GM12801 (cell line): ENCODE results near the gene PDIA5.

Experiments
- TF ChIP-seq, protein P1 (sequence below): IDR thresholded peaks from one replicate; pipeline ENCODE4 v1.5.1; 2011; ENCODE audit warnings: control low read depth; ENCODE audit not compliant: insufficient read length; ENCODE audit errors: extremely low read depth

Gene PDIA5

DNA sequence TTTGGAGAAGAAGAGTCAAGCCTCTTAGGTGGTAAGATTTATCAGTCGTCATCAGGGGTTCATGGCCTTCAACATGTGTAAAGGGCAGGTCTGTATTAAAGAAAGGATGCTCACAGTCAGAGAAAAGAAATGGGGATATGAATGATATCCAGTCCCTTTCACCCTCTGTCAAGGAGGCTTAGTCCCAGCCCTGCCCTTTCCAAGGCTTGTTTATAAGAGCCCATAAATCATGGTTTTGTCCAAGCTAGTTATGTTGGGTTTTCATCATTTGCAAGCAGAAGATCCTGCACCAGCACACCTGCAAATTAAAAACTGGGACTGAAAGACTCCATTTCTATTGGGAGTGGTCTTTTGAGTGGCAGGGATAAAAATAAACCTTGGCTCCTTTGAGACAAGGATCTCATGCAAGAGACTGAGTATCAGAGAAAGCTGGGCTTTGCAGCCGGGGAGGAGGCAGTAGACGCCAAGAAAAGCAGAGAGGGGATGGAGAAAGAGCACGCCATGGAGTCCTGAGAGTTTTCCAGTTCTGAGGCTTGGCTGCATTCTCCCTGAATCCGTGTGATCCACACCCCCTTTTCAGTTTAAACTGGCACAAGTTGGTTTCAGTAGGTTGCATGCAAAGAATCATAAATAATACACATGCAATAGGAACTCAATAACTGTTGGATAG lies 12.6 kb upstream of the PDIA5 start:
- TF ChIP-seq, protein P1, sequence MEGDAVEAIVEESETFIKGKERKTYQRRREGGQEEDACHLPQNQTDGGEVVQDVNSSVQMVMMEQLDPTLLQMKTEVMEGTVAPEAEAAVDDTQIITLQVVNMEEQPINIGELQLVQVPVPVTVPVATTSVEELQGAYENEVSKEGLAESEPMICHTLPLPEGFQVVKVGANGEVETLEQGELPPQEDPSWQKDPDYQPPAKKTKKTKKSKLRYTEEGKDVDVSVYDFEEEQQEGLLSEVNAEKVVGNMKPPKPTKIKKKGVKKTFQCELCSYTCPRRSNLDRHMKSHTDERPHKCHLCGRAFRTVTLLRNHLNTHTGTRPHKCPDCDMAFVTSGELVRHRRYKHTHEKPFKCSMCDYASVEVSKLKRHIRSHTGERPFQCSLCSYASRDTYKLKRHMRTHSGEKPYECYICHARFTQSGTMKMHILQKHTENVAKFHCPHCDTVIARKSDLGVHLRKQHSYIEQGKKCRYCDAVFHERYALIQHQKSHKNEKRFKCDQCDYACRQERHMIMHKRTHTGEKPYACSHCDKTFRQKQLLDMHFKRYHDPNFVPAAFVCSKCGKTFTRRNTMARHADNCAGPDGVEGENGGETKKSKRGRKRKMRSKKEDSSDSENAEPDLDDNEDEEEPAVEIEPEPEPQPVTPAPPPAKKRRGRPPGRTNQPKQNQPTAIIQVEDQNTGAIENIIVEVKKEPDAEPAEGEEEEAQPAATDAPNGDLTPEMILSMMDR = no peak

DNA sequence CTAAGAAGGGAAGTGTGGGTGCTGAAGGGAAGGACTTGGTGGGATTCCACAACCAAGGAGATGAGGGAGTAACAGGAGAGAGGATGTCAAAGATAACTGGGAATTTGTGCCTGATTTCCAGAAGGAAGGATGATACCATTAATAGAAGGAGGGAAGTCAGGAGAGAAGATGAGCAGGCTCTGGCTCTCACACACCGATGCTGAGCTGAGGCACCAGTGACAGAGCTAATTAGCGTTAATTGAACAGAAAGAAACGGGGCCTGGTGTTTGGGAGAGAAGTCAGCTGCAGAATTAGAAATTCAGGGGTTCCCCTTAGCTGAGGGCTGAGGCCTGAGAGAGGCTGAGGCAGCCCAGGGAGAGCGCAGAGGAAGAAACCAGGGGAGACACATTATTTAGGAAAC lies 11.9 kb upstream of the PDIA5 start:
- TF ChIP-seq, protein P1 = no peak

DNA sequence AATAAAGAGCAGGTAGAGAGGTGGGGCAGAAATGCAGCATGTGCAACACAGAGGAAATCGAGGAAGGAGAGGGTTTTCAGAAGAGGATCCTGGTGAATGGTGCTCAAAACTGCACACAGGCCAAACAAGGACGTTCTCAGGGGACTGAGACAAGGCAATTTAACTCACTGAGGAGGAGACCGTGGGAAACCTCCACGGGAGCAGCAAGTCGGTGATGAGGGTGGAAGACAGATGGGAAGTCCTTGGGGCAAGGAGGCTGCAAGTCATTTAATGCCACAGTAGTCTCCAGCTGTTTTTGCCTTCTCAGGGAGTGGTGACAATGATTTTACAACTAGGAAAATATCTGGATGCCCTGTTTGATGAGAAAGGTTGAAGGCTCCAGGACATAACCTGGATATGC lies 11.5 kb upstream of the PDIA5 start:
- TF ChIP-seq, protein P1 = no peak

DNA sequence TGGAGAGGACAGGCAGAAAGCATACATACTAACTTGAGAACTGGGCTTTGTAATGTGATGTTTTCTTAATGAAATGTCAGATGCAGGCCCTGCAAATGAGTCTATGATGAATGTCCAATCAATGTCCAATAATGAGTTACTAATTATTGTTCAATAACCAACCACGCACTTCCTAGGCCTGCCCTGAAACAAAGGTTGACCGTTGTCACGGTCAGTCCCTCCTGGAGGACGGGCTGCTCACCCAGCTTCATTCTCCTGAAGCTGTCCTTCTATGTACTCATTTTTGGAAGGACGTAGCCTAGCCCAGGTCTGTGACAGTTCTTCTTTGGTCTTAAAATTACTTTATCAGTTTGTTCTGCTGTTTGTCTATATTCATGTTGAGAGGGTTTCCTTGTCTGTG lies 8.3 kb upstream of the PDIA5 start:
- TF ChIP-seq, protein P1 = no peak

DNA sequence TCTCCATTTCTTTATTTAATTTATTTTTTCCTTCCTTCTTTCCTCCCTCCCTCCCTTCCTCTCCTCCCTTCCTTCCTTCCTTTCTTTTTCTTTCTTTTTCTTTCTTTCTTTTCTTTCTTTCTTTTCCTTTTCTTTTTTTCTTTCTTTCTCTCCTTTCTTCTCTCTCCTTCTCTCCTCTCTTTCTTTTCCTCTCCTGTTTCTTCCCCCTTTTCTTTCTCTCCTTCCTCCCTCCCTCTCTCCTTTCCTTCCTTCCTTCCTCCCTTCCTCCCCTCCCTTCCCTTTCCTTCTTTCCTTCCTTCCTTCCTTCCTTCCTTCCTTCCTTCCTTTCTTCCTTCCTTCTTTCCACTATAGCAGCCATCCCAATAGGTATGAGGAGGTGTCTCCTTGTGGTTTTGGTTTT lies 6.8 kb upstream of the PDIA5 start:
- TF ChIP-seq, protein P1 = no peak

DNA sequence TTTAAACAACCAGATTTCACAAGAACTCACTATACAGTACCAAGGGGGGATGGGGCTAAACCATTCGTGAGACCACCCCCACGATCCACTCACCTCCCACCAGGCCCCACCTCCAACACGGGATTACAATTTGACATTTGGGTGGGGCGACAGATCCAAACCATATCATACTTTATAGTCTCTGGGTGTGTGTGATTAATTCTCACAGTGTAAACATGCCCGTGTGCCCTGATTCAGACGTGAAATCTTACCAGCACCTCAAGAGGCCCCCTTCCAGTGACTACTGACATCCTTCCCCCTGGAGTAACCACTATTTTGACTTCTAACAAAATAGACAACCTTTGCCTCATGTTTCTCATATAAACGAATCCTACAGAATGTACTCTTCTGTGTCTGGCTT lies 5.0 kb upstream of the PDIA5 start:
- TF ChIP-seq, protein P1 = no peak

DNA sequence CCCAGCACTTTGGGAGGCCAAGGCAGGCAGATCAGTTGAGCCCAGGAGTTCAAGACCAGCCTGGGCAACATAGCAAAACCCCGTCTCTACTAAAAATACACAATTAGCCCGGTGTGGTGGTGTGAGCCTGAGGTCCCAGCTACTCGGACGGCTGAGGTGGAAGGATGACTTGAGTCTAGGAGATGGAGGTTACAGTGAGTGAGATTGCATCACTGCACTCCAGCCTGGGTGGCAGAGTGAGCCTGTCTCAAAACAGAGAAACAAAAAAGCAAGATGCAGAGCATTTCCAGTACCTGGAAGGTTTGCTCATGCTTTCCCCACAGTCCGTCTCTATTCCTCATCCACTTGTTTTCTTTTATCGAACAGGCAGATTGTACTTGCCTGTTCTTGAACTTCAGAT lies 3.8 kb upstream of the PDIA5 start:
- TF ChIP-seq, protein P1 = no peak
